ENCODE measurements around the gene KCP.

- no peak for TF ChIP-seq CTCF (IDR thresholded peaks at IDR 0.05)
- TF ChIP-seq POLR2A (IDR thresholded peaks at IDR 0.05) = no peak
Measured at GRCh38 chr7:128826916-128827247, 83.6 kb downstream of the KCP start.
